Caco-2 (cell line): ENCODE data around the gene NOL3. TPM values are rescaled to one million over a fixed set of nuclear protein-coding genes. Genes with fewer than 3 reads are reported as not detected.

Experiments used
- BruUV-seq: library from RNA; stranded (reverse); fragments of 400-500 nt; replicated peaks from 2 replicates; lab custom pipeline; 2021; lab: Mats Ljungman, UMichigan
- CTCF ChIA-PET: fragments of 300-600 bp; sonication (Branson Sonifier 250); formaldehyde crosslinking; loops from one replicate; lab custom pipeline; 2022; ENCODE audit warnings: antibody characterized with exemption; lab: Charles Lee
- POLR2A ChIA-PET: fragments of 300-600 bp; sonication (Branson Sonifier 250); formaldehyde crosslinking; loops from one replicate; lab custom pipeline; 2022; ENCODE audit warnings: antibody characterized with exemption; lab: Charles Lee
- DNase-seq, 2 experiments: peaks; one replicate each; pipeline versions ENCODE4 v3.0.0 to v3.0.0-alpha.2; 2020 to 2022
- H3K27me3 ChIP-seq: replicated peaks from 2 replicates; pipeline ENCODE4 v1.6.0; 2011; ENCODE audit warnings: low read length; ENCODE audit not compliant: control insufficient read depth, insufficient read depth
- H3K36me3 ChIP-seq: 2 replicates; pipeline ENCODE4 v1.5.1; 2011; ENCODE audit warnings: low read length; ENCODE audit not compliant: control insufficient read depth, insufficient read depth
- H3K4me1 ChIP-seq: fragments of 250-450 bp; sonication (Bioruptor Pico); 2 replicates; pipeline ENCODE4 v1.5.1; 2020; ENCODE audit warnings: mild to moderate bottlenecking
- H3K4me3 ChIP-seq: 2 replicates; pipeline ENCODE4 v1.5.1; 2011; ENCODE audit warnings: low read depth, mild to moderate bottlenecking, control low read depth, low read length
- H3K9me3 ChIP-seq: fragments of 250-450 bp; sonication (Bioruptor Pico); 2 replicates; pipeline ENCODE4 v1.5.1; 2020; ENCODE audit warnings: mild to moderate bottlenecking, moderate library complexity
- H3K27ac Mint-ChIP-seq: one replicate; pipeline ENCODE4 v1.8.0; 2022; ENCODE audit warnings: mixed read lengths; ENCODE audit not compliant: unreplicated experiment
- H3K27me3 Mint-ChIP-seq: one replicate; pipeline ENCODE4 v1.8.0; 2022; ENCODE audit warnings: mixed read lengths; ENCODE audit not compliant: insufficient read depth, unreplicated experiment
- H3K36me3 Mint-ChIP-seq: one replicate; pipeline ENCODE4 v1.8.0; 2022; ENCODE audit warnings: mild to moderate bottlenecking, mixed read lengths; ENCODE audit not compliant: insufficient read depth, unreplicated experiment
- H3K4me1 Mint-ChIP-seq: one replicate; pipeline ENCODE4 v1.8.0; 2022; ENCODE audit warnings: low read depth, mixed read lengths; ENCODE audit not compliant: unreplicated experiment
- H3K4me3 Mint-ChIP-seq: one replicate; pipeline ENCODE4 v1.8.0; 2022; ENCODE audit warnings: mild to moderate bottlenecking, moderate library complexity, mixed read lengths; ENCODE audit not compliant: unreplicated experiment
- H3K9me3 Mint-ChIP-seq: one replicate; pipeline ENCODE4 v1.8.0; 2022; ENCODE audit warnings: mixed read lengths; ENCODE audit not compliant: unreplicated experiment
- CTCF ChIP-seq, 2 experiments: fragments of 200-600 bp in 1 of 2; IDR thresholded peaks; 1 replicate in 1 of 2; 2 replicates in 1 of 2; pipeline versions ENCODE4 v1.5.1 to v1.8.0; 2011 to 2022; ENCODE audit warnings: antibody characterized with exemption in 1 of 2, control low read depth in 1 of 2, inconsistent platforms in 1 of 2, low read depth in 1 of 2, low read length in 1 of 2, mild to moderate bottlenecking in 1 of 2, moderate library complexity in 1 of 2; ENCODE audit not compliant: insufficient read depth in 1 of 2, severe bottlenecking in 1 of 2, unreplicated experiment in 1 of 2
- intact Hi-C: fragments of 100-400 bp; cut with micrococcal nuclease; formaldehyde crosslinking; loops from one replicate; pipeline ENCODE4 v1.10.0; 2022; ENCODE audit not compliant: unreplicated experiment
- total RNA-seq: library from RNA; stranded (reverse); gene quantifications from 2 replicates; pipeline ENCODE4 v1.2.3, GENCODE V29; 2022

The NOL3 gene
- total RNA-seq, 1 experiment from 2014 or later: 17.4 TPM

GRCh38 chr16:67166598-67167168 is 3.7 kb upstream of the NOL3 start:
- Histone ChIP-seq H3K9me3 (no peaks in the 10 kb centered on the region), H3K27me3 (no peaks in the 10 kb centered on the region), H3K4me1 (peaks cover 24% of the 10 kb centered on the region), H3K4me3 (no peak overlapping the region), H3K36me3 (no peaks in the 10 kb centered on the region)
- intact Hi-C loops: no loop called here
- Mint-ChIP-seq H3K27me3 (no peaks in the 10 kb centered on the region), H3K36me3 (peaks cover 14% of the 10 kb centered on the region), H3K4me1 (peaks cover 17% of the 10 kb centered on the region), H3K4me3 (no peak overlapping the region), H3K27ac (no peak overlapping the region), H3K9me3 (no peaks in the 10 kb centered on the region)
- no peak for TF ChIP-seq CTCF (IDR thresholded peaks at IDR 0.05; ENCODE audit: insufficient read depth in 1 of 2, low read depth in 1 of 2, low read length in 1 of 2, severe bottlenecking in 1 of 2, unreplicated experiment in 1 of 2)
- ChIA-PET POLR2A (no interaction called here), CTCF (no interaction called here)
- DNase-seq: no peak
- no TSS peak for BruUV-seq

GRCh38 chr16:67167588-67167987 is 2.8 kb upstream of the NOL3 start:
- Mint-ChIP-seq H3K27ac (no peak overlapping the region), H3K4me1 (peaks cover 20% of the 10 kb centered on the region), H3K4me3 (no peak overlapping the region), H3K36me3 (peaks cover 14% of the 10 kb centered on the region), H3K27me3 (no peaks in the 10 kb centered on the region), H3K9me3 (no peaks in the 10 kb centered on the region)
- Histone ChIP-seq H3K9me3 (no peaks in the 10 kb centered on the region), H3K4me1 (peaks cover 26% of the 10 kb centered on the region), H3K27me3 (no peaks in the 10 kb centered on the region), H3K36me3 (no peaks in the 10 kb centered on the region), H3K4me3 (no peak overlapping the region)
- no peak for DNase-seq
- POLR2A ChIA-PET: no interaction called here
- CTCF ChIA-PET: no interaction called here
- intact Hi-C loops: no loop called here
- TF ChIP-seq CTCF (IDR thresholded peaks at IDR 0.05; ENCODE audit: insufficient read depth in 1 of 2, low read depth in 1 of 2, low read length in 1 of 2, severe bottlenecking in 1 of 2, unreplicated experiment in 1 of 2): no peak
- no TSS peak for BruUV-seq

- Histone ChIP-seq H3K36me3 (no peaks in the 10 kb centered on the region), H3K9me3 (no peaks in the 10 kb centered on the region), H3K27me3 (no peaks in the 10 kb centered on the region), H3K4me3 (peak overlapping the region; percentile 49), H3K4me1 (peaks cover 33% of the 10 kb centered on the region)
- Mint-ChIP-seq H3K9me3 (no peaks in the 10 kb centered on the region), H3K4me1 (peaks cover 31% of the 10 kb centered on the region), H3K27ac (no peak overlapping the region), H3K27me3 (no peaks in the 10 kb centered on the region), H3K4me3 (peak overlapping the region; percentile 70), H3K36me3 (peaks cover 20% of the 10 kb centered on the region)
- no peak for TF ChIP-seq CTCF (IDR thresholded peaks at IDR 0.05; ENCODE audit: insufficient read depth in 1 of 2, low read depth in 1 of 2, low read length in 1 of 2, severe bottlenecking in 1 of 2, unreplicated experiment in 1 of 2)
- no TSS peak for BruUV-seq
- intact Hi-C loops: no loop called here
- CTCF ChIA-PET: interaction anchor here (2.4 to 3.0 kb wide), 3 partner anchors 9 to 151 kb away, joined by 8 to 43 read pairs (median 17); partner anchors contain the start of genes ELMO3, FBXL8 and TRADD
- no peak for DNase-seq
- POLR2A ChIA-PET: interaction anchor here (0.6 kb wide), 2 partner anchors 9 to 50 kb away, joined by 3 to 4 read pairs; no protein-coding TSS in a partner anchor
These were observed 1.3 kb upstream of the NOL3 start for GRCh38 chr16:67169011-67169451.
